A673 (cell line): Measurements from ENCODE around the gene ME3.

Experiments used
- CTCF ChIP-seq: fragments of 300-800, 200-600 bp; sonication (generic); conservative IDR thresholded peaks from 2 replicates; pipeline ENCODE4 v1.5.1; 2017; ENCODE audit warnings: low read depth, mild to moderate bottlenecking, antibody characterized with exemption, low read length, moderate library complexity, mixed read lengths
- EZH2 ChIP-seq: fragments of 200-600 bp; sonication (generic); IDR thresholded peaks from 2 replicates; pipeline ENCODE4 v1.6.1; 2017; ENCODE audit warnings: borderline replicate concordance, low read depth, mild to moderate bottlenecking, mixed read lengths, antibody characterized with exemption, low read length; ENCODE audit not compliant: poor library complexity, severe bottlenecking

GRCh38 chr11:86461892-86462291 lies 210.5 kb downstream of the ME3 start:
- no peak for TF ChIP-seq CTCF
- TF ChIP-seq EZH2, result no peak
